Vagina (tissue), 2 donors: Measurements from ENCODE around the gene CIAO1. TPM values are rescaled to one million over a fixed set of nuclear protein-coding genes. Genes with fewer than 3 reads are reported as not detected.

ENCODE experiments used
- DNase-seq, 2 donors: peaks; one replicate each; pipeline ENCODE4 v3.0.0-alpha.2; 2017; ENCODE audit errors: extremely low spot score in 2 of 2
- H3K27ac ChIP-seq: fragments of 200-600 bp; sonication (generic); one replicate; pipeline ENCODE4 v1.5.1; 2019
- H3K27me3 ChIP-seq: fragments of 200-600 bp; sonication (generic); one replicate; pipeline ENCODE4 v1.5.1; 2019
- H3K36me3 ChIP-seq, 2 donors: fragments of 200-600 bp; sonication (generic); one replicate each; pipeline ENCODE4 v1.5.1; 2017 to 2019
- H3K4me1 ChIP-seq: fragments of 200-600 bp; sonication (generic); one replicate; pipeline ENCODE4 v1.5.1; 2019
- H3K4me3 ChIP-seq, 2 donors: fragments of 200-600 bp; sonication (generic); 1 replicate in 1 of 2; 2 replicates in 1 of 2; pipeline ENCODE4 v1.5.1; 2016 to 2019
- H3K9me3 ChIP-seq: fragments of 200-600 bp; sonication (generic); one replicate; pipeline ENCODE4 v1.5.1; 2019
- CTCF ChIP-seq, 3 experiments: fragments of 450-650 bp in 2 of 3; fragments of 200-600 bp in 1 of 3; sonication (generic) in 1 of 3; IDR thresholded peaks; one replicate each; pipeline ENCODE4 v1.5.1; 2017 to 2019; ENCODE audit warnings: antibody characterized with exemption in 3 of 3, mild to moderate bottlenecking in 2 of 3, moderate library complexity in 2 of 3
- POLR2A ChIP-seq, 2 donors: fragments of 450-650 bp; IDR thresholded peaks; one replicate each; pipeline ENCODE4 v1.6.1; 2017; ENCODE audit warnings: antibody characterized with exemption in 2 of 2, mild to moderate bottlenecking in 2 of 2, moderate library complexity in 2 of 2
- POLR2AphosphoS5 ChIP-seq, 2 donors: sonication (generic); formaldehyde crosslinking; IDR thresholded peaks; one replicate each; pipeline ENCODE4 v1.9.0; 2017; ENCODE audit warnings: antibody characterized with exemption in 2 of 2, mild to moderate bottlenecking in 2 of 2, low read depth in 1 of 2; ENCODE audit not compliant: insufficient read depth in 1 of 2
- intact Hi-C: fragments of 100-400 bp; cut with DNase I; formaldehyde crosslinking; loops from one replicate; pipeline ENCODE4 v1.15.1; 2023
- total RNA-seq: library from RNA; depleted of rRNA; stranded (reverse); fragments of >200 nt; gene quantifications from one replicate; pipeline ENCODE4 v1.2.3, GENCODE V29; 2016

Gene CIAO1
- total RNA-seq, 1 donor from 2014 or later = 92.6 TPM

GRCh38 chr2:96261328-96262003, 4.6 kb upstream of the CIAO1 start:
- no peak overlapping the region for H3K4me3 ChIP-seq
- no peak for DNase-seq
- H3K27me3 ChIP-seq = no peaks in the 10 kb centered on the region
- no peaks in the 10 kb centered on the region for H3K9me3 ChIP-seq
- peak overlapping the region; percentile 83 for H3K27ac ChIP-seq
- H3K36me3 ChIP-seq = peaks cover 0 to 6% of the 10 kb centered on the region in 2 donors
- TF ChIP-seq CTCF (IDR thresholded peaks at IDR 0.05) = no peak
- TF ChIP-seq POLR2A (IDR thresholded peaks at IDR 0.05) = no peak
- no peak for TF ChIP-seq POLR2AphosphoS5 (IDR thresholded peaks at IDR 0.05; ENCODE audit: insufficient read depth in 1 of 2, low read depth in 1 of 2)
- intact Hi-C loops = loop anchor here (5.0 kb wide), 1 partner anchor 54 kb away; the partner anchor contains the start of gene STARD7
- H3K4me1 ChIP-seq = peaks cover 76% of the 10 kb centered on the region

- Histone ChIP-seq H3K27me3 (no peaks in the 10 kb centered on the region), H3K36me3 (peaks cover 0 to 6% of the 10 kb centered on the region in 2 donors), H3K27ac (no peak overlapping the region), H3K4me1 (peaks cover 84% of the 10 kb centered on the region), H3K9me3 (no peaks in the 10 kb centered on the region), H3K4me3 (no peak overlapping the region)
- TF ChIP-seq CTCF (IDR thresholded peaks at IDR 0.05) (no peak), POLR2AphosphoS5 (IDR thresholded peaks at IDR 0.05; ENCODE audit: insufficient read depth in 1 of 2, low read depth in 1 of 2) (no peak), POLR2A (IDR thresholded peaks at IDR 0.05) (no peak)
- intact Hi-C loops = loop anchor here (5.0 kb wide), 1 partner anchor 55 kb away; the partner anchor contains the start of gene STARD7
- DNase-seq = no peak
Measured at GRCh38 chr2:96262306-96262705, 3.7 kb upstream of the CIAO1 start.

GRCh38 chr2:96264086-96264485, 1.9 kb upstream of the CIAO1 start:
- Histone ChIP-seq H3K36me3 (peaks cover 0 to 16% of the 10 kb centered on the region in 2 donors), H3K4me3 (peak overlapping the region; percentile 85 to 91), H3K27me3 (no peaks in the 10 kb centered on the region), H3K4me1 (peaks cover 70% of the 10 kb centered on the region), H3K9me3 (no peaks in the 10 kb centered on the region), H3K27ac (peak overlapping the region; percentile 12)
- DNase-seq = no peak
- TF ChIP-seq POLR2AphosphoS5 (IDR thresholded peaks at IDR 0.05; ENCODE audit: insufficient read depth in 1 of 2, low read depth in 1 of 2) (no peak), POLR2A (IDR thresholded peaks at IDR 0.05) (no peak), CTCF (IDR thresholded peaks at IDR 0.05) (no peak)
- intact Hi-C loops = loop anchor here (5.0 kb wide), 1 partner anchor 57 kb away; the partner anchor contains the start of gene STARD7

- intact Hi-C loops = loop anchor here (5.0 kb wide), 1 partner anchor 58 kb away; the partner anchor contains the start of gene STARD7
- no peak for DNase-seq
- Histone ChIP-seq H3K27ac (peak overlapping the region; percentile 77), H3K4me3 (peak overlapping the region; percentile 85 to 91), H3K27me3 (no peaks in the 10 kb centered on the region), H3K4me1 (peaks cover 63% of the 10 kb centered on the region), H3K36me3 (peaks cover 0 to 22% of the 10 kb centered on the region in 2 donors), H3K9me3 (no peaks in the 10 kb centered on the region)
- no peak for TF ChIP-seq POLR2AphosphoS5 (IDR thresholded peaks at IDR 0.05; ENCODE audit: insufficient read depth in 1 of 2, low read depth in 1 of 2)
- TF ChIP-seq POLR2A (IDR thresholded peaks at IDR 0.05) = no peak
- TF ChIP-seq CTCF (IDR thresholded peaks at IDR 0.05) = no peak
Measured at GRCh38 chr2:96264656-96265348, 1.2 kb upstream of the CIAO1 start.
